Measurements from ENCODE around the gene PAX8.

The PAX8 gene

DNA sequence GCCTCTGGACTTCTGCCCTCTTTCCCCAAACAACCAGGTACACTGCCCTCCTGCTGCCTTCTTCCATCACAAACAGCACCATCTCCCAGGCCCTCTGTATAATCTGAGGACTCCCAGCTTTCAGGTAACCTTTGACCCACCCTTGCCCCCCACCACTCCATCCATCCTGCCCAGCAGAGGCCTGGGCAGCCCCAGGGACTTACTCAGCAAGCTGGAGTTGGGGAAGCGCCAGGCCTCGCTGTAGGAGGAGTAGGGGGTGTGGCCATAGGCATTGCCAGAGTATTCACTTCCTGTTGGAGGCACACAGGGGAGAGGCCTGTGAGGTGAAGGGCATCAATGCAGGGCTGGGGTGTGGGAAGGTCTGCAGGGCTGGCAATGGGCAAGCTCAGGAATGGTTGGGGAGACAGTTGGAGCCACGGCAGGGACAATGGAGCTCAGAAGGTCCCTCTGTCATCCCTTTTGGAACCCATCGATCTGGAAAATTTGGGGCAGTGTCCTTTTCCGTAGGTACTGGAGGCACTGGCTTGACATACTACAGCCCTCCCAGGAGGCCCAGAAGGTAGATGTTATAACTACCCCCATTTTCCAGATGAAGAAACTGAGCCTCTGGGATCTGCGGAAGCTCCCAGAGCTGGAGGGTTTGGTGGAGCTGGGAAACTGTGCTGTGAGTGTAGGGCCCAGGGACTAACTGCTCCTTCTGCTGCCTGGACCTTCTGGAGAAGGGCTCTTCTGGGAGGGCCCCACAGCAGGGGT is 58.7 kb downstream of the PAX8 start:
- H3K27me3 ChIP-seq (ENCODE audit: insufficient read depth, low read length) = no peaks in the 10 kb centered on the region
- no peak overlapping the region for H2AFZ ChIP-seq (ENCODE audit: low read length, unreplicated experiment)
- H3K4me1 ChIP-seq (ENCODE audit: control insufficient read depth, insufficient read depth, low read length, unreplicated experiment) = peaks cover 9% of the 10 kb centered on the region
- no peak overlapping the region for H3K4me3 ChIP-seq (ENCODE audit: low read depth, low read length)
- H3K36me3 ChIP-seq (ENCODE audit: insufficient read depth, low read length) = no peaks in the 10 kb centered on the region
- H3K79me2 ChIP-seq (ENCODE audit: control insufficient read depth, insufficient read depth, low read length, unreplicated experiment) = no peaks in the 10 kb centered on the region
- H3K27ac ChIP-seq (ENCODE audit: low read depth, low read length) = no peak overlapping the region

DNA sequence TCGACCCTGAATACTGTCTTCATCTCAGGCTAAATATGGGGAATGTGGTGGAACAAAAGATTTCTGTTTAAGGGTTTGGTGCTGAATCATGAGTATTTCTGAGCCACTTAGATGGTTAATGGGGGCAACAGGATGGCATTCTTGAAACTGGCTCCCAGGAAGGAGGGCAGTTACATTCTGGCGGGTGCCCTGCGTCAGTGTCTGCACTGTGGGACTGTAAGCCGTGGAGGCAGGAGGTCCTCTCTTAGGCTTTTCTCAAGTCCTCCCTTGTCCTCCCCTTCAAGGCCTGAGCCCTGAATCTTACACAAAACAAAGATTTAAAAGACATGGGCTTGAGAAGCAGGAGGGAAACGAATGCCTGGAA is 59.2 kb downstream of the PAX8 start:
- H3K27me3 ChIP-seq (ENCODE audit: insufficient read depth, low read length) = no peaks in the 10 kb centered on the region
- H3K4me1 ChIP-seq (ENCODE audit: control insufficient read depth, insufficient read depth, low read length, unreplicated experiment) = peaks cover 9% of the 10 kb centered on the region
- H3K27ac ChIP-seq (ENCODE audit: low read depth, low read length) = no peak overlapping the region
- H2AFZ ChIP-seq (ENCODE audit: low read length, unreplicated experiment) = no peak overlapping the region
- no peaks in the 10 kb centered on the region for H3K79me2 ChIP-seq (ENCODE audit: control insufficient read depth, insufficient read depth, low read length, unreplicated experiment)
- H3K36me3 ChIP-seq (ENCODE audit: insufficient read depth, low read length) = no peaks in the 10 kb centered on the region
- no peak overlapping the region for H3K4me3 ChIP-seq (ENCODE audit: low read depth, low read length)

DNA sequence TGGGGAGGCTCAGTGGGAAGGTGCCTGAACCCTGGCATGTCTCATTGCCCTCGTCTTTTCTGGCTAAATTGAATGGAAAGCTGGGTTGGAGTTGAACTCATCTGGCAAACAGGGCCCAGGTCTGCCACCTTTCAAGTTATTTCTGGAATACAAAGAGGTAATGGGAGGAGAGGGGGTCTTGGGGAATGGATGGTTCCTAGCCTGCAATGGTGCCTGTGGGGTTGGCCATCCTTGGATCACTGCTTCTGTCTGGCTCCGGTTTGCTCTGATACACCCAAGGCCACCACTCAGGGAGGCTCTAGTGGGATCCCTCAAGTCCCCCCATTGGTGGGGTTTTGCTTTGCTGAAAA is 59.7 kb downstream of the PAX8 start:
- Histone ChIP-seq H3K36me3 (ENCODE audit: insufficient read depth, low read length) (no peaks in the 10 kb centered on the region), H3K4me1 (ENCODE audit: control insufficient read depth, insufficient read depth, low read length, unreplicated experiment) (peaks cover 9% of the 10 kb centered on the region), H3K27ac (ENCODE audit: low read depth, low read length) (no peak overlapping the region), H3K4me3 (ENCODE audit: low read depth, low read length) (no peak overlapping the region), H2AFZ (ENCODE audit: low read length, unreplicated experiment) (no peak overlapping the region), H3K27me3 (ENCODE audit: insufficient read depth, low read length) (no peaks in the 10 kb centered on the region), H3K79me2 (ENCODE audit: control insufficient read depth, insufficient read depth, low read length, unreplicated experiment) (no peaks in the 10 kb centered on the region)

DNA sequence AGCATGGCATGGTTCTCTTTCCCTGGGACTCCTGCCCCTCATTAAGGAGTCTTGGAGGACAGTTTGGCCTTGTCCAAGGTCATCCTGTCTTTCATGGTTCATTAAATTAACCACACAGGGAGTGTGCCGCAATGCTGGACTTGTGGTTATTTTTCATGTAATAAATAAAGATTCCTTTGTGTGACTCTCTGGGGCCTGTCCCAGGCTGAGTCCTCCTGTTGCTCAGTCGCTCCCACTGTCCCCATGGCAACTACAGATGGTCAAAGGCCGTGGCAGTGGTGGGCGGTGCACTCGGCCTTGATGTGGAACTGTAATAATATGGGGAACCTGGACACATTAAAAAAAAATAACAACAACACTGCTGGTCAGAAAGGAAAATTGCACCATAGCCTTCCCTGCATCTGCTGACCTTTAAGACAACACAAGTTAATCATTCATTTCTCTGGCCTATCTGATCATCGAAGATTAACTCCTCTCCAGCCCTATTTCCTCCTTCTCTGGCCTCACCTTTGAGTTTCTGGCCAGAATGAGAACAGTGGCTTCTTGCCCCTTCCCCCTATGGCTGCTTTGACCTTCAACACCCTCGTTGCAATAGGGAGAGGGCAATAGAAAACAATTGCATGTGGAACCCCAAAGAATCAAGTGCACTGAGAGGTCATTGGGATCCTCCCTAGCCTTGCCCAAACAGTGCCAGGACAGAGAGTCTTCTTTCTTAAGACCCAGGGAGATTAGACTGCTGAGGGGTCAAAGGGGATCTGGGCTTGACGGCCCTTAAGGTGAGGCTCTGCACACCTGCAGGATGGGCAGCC is 60.2 kb downstream of the PAX8 start:
- Histone ChIP-seq H3K79me2 (ENCODE audit: control insufficient read depth, insufficient read depth, low read length, unreplicated experiment) (no peaks in the 10 kb centered on the region), H3K27ac (ENCODE audit: low read depth, low read length) (no peak overlapping the region), H3K36me3 (ENCODE audit: insufficient read depth, low read length) (no peaks in the 10 kb centered on the region), H3K27me3 (ENCODE audit: insufficient read depth, low read length) (no peaks in the 10 kb centered on the region), H3K4me1 (ENCODE audit: control insufficient read depth, insufficient read depth, low read length, unreplicated experiment) (peaks cover 9% of the 10 kb centered on the region), H2AFZ (ENCODE audit: low read length, unreplicated experiment) (no peak overlapping the region), H3K4me3 (ENCODE audit: low read depth, low read length) (no peak overlapping the region)

DNA sequence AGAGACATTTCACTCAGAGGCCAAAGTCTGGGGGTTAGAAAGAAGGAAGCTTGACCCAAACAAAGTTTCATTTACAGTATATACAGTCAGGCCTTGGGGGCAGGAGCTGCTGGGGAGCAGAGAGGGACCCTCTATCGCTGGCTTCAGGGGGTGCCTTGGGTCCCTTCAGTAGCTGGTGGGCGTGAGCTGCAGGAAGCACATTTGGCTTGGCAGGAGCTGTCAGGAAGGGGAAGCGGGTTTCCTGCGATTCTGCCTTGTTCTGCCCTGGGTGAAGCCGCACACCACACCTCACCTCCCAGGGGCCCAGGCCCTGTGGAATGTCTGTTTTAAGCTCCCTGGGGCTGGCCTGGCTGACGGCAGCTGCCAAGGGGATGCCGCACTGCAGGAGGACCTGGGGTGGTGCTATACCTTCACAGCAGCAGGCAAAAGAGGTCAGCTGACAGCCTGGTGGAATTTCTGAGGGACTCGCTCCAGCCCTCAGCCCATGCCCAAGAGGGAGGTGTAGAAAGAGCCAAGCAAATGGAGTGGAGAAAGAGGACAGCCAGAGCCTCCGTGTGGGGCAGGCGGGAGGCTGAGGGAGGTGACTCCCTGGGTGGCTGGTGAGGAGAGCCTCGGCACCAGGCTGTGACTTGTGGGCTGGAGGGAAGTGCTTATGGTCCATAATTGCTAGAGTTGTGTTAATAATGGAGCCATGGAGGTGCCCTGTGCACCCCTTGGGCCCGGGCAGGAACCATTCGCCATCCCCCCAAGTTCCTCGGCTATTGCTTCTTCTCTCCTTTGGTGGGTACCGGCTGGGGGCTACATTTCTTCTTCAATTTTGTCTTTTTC is 61.1 kb downstream of the PAX8 start:
- H3K36me3 ChIP-seq (ENCODE audit: insufficient read depth, low read length) = no peaks in the 10 kb centered on the region
- peaks cover 9% of the 10 kb centered on the region for H3K4me1 ChIP-seq (ENCODE audit: control insufficient read depth, insufficient read depth, low read length, unreplicated experiment)
- H2AFZ ChIP-seq (ENCODE audit: low read length, unreplicated experiment) = no peak overlapping the region
- H3K79me2 ChIP-seq (ENCODE audit: control insufficient read depth, insufficient read depth, low read length, unreplicated experiment) = no peaks in the 10 kb centered on the region
- H3K27me3 ChIP-seq (ENCODE audit: insufficient read depth, low read length) = no peaks in the 10 kb centered on the region
- H3K4me3 ChIP-seq (ENCODE audit: low read depth, low read length) = no peak overlapping the region
- H3K27ac ChIP-seq (ENCODE audit: low read depth, low read length) = no peak overlapping the region

DNA sequence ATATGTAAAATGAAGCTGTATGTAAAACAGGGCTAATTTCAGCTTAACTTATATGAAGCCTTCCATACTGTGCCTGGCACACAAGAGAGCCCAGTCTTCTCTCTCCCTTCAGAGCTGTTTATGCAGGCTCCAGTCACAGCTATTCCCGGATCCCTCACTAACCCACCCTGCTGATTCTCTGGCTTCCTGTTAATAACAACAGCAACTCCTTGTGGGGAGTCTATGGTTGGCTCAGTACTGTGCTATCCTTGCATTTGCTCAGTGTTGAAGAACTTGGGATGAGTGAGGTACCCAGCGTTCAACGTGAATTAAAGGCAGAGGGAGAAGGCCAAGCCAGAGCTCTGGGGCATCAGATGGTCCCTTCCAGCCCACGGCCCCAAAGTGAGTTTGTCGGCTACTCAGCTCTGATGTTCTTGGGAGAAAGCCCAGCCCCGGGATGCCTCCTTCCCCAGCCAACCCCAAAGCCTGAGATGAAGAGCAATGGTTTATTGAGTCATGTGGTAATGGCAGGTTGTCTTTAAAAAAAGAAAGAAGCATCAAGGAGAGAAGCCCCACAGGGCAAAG is 61.7 kb downstream of the PAX8 start:
- Histone ChIP-seq H3K36me3 (ENCODE audit: insufficient read depth, low read length) (no peaks in the 10 kb centered on the region), H3K79me2 (ENCODE audit: control insufficient read depth, insufficient read depth, low read length, unreplicated experiment) (no peaks in the 10 kb centered on the region), H3K27me3 (ENCODE audit: insufficient read depth, low read length) (no peaks in the 10 kb centered on the region), H3K4me1 (ENCODE audit: control insufficient read depth, insufficient read depth, low read length, unreplicated experiment) (peaks cover 9% of the 10 kb centered on the region), H2AFZ (ENCODE audit: low read length, unreplicated experiment) (no peak overlapping the region), H3K27ac (ENCODE audit: low read depth, low read length) (no peak overlapping the region), H3K4me3 (ENCODE audit: low read depth, low read length) (no peak overlapping the region)

DNA sequence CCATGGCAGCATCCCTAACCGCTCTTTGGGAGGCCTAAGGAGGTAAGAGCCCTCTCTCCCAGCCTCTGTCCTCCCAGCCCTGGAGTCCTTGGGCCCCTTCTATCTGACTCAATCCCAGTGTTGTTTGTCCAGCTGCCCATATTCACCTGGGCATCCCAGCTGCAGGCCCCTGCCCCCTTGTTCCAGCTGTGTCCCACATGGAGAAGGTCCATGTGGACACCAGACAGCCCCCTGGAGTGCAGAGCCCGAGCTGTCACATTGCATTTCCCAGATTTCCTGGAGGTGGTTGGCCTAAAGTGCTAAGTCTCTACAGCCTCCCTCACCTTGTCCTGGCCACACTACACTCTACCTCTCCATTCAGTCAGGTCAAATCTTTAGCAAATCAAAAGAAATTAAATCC is 62.4 kb downstream of the PAX8 start:
- no peak overlapping the region for H3K4me3 ChIP-seq (ENCODE audit: low read depth, low read length)
- H3K27me3 ChIP-seq (ENCODE audit: insufficient read depth, low read length) = no peaks in the 10 kb centered on the region
- no peak overlapping the region for H2AFZ ChIP-seq (ENCODE audit: low read length, unreplicated experiment)
- peaks cover 15% of the 10 kb centered on the region for H3K4me1 ChIP-seq (ENCODE audit: control insufficient read depth, insufficient read depth, low read length, unreplicated experiment)
- H3K36me3 ChIP-seq (ENCODE audit: insufficient read depth, low read length) = no peaks in the 10 kb centered on the region
- no peak overlapping the region for H3K27ac ChIP-seq (ENCODE audit: low read depth, low read length)
- H3K79me2 ChIP-seq (ENCODE audit: control insufficient read depth, insufficient read depth, low read length, unreplicated experiment) = no peaks in the 10 kb centered on the region

DNA sequence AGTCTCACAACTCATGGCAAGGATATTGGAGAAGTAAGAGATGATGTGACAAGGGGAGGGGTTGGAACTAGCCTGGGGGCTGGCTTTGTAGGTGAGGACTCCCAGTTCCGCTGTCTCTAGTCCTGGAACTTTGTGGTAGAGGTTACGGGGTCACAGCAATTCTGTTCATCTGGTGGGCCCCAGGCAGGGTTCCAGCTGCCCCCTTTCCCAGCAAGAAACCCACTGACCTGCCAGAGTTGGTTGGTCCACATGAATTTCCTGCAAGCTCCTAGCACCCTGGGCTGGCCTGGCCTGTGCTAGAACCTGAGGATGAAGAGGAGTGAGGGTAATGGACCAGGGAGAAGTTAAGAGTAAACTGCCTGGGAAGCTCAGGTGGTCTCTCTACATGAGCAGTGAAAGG is 63.7 kb downstream of the PAX8 start:
- Histone ChIP-seq H3K36me3 (ENCODE audit: insufficient read depth, low read length) (no peaks in the 10 kb centered on the region), H3K27me3 (ENCODE audit: insufficient read depth, low read length) (no peaks in the 10 kb centered on the region), H3K4me1 (ENCODE audit: control insufficient read depth, insufficient read depth, low read length, unreplicated experiment) (peaks cover 21% of the 10 kb centered on the region), H3K27ac (ENCODE audit: low read depth, low read length) (no peak overlapping the region), H2AFZ (ENCODE audit: low read length, unreplicated experiment) (no peak overlapping the region), H3K4me3 (ENCODE audit: low read depth, low read length) (no peak overlapping the region), H3K79me2 (ENCODE audit: control insufficient read depth, insufficient read depth, low read length, unreplicated experiment) (no peaks in the 10 kb centered on the region)

DNA sequence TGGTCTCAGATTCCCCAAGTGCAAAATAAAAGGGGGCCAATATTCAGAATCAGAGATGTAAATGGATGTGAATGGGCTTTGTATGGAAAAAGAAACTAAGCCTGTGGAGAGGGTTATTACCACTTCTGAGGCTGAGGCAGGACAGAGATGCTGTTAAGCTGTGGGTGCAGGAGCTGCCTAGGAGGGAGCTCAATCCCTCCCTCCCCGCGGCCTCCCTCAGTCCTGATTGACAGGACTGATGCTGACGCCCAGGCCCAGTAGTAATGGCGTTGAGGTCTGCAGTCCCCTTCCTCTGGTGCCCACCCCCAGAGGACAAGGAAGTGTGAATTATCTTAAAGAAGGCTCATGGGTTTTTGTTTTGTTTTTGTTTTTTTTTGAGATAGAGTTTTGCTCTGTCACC is 64.6 kb downstream of the PAX8 start:
- Histone ChIP-seq H3K4me1 (ENCODE audit: control insufficient read depth, insufficient read depth, low read length, unreplicated experiment) (peaks cover 14% of the 10 kb centered on the region), H3K79me2 (ENCODE audit: control insufficient read depth, insufficient read depth, low read length, unreplicated experiment) (no peaks in the 10 kb centered on the region), H3K4me3 (ENCODE audit: low read depth, low read length) (no peak overlapping the region), H3K27me3 (ENCODE audit: insufficient read depth, low read length) (no peaks in the 10 kb centered on the region), H3K36me3 (ENCODE audit: insufficient read depth, low read length) (no peaks in the 10 kb centered on the region), H3K27ac (ENCODE audit: low read depth, low read length) (no peak overlapping the region), H2AFZ (ENCODE audit: low read length, unreplicated experiment) (no peak overlapping the region)

DNA sequence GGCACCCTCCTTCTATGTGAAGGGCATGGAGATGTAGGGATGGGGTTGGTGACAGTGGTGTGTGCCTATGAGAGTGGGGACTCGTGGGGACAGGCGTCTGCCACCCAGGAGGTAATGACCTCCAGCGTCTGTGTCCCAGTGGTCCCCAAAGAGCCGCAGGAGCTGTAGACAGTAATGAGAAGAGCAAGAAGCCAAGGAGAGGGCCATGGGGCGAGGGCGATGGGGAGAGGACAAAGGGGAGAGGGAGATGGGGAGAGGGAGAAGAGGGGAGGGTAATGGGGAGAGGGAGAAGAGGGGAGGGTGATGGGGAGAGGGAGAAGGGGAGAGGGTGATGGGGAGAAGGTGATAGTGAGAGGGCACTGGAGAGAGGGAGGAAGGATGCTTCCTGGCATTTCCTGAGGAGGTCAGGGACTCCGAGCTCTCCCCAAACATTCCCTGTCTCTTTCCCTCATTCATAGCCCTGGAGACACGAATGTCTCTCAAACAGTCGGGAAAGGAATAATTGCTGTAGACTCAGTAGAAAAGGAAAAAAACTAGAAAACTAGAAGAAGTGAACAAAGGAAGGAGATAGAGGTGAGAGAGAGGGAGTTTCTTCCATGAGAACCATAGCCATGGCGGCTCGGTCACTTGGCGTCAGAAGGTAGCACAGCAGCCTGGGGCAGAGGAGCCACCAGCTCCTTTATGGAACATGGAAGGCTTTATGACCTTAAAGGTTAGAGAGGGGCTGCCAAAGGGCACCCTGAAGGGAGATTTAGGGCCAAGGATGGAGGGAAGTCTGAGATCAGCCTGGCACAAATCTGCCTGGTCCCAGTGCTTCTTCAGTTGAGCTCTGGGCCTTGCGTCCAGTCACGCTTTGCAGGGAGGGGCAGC is 65.4 kb downstream of the PAX8 start:
- no peak overlapping the region for H3K4me3 ChIP-seq (ENCODE audit: low read depth, low read length)
- no peaks in the 10 kb centered on the region for H3K36me3 ChIP-seq (ENCODE audit: insufficient read depth, low read length)
- H2AFZ ChIP-seq (ENCODE audit: low read length, unreplicated experiment) = no peak overlapping the region
- no peaks in the 10 kb centered on the region for H3K27me3 ChIP-seq (ENCODE audit: insufficient read depth, low read length)
- no peaks in the 10 kb centered on the region for H3K79me2 ChIP-seq (ENCODE audit: control insufficient read depth, insufficient read depth, low read length, unreplicated experiment)
- peaks cover 14% of the 10 kb centered on the region for H3K4me1 ChIP-seq (ENCODE audit: control insufficient read depth, insufficient read depth, low read length, unreplicated experiment)
- H3K27ac ChIP-seq (ENCODE audit: low read depth, low read length) = no peak overlapping the region
